HuH-7 (cell line): Measurements from ENCODE around the gene UTF1.

Experiments used
- DNase-seq: peaks from one replicate; pipeline ENCODE4 v3.0.0; 2011; ENCODE audit warnings: low spot score

The UTF1 gene

DNA sequence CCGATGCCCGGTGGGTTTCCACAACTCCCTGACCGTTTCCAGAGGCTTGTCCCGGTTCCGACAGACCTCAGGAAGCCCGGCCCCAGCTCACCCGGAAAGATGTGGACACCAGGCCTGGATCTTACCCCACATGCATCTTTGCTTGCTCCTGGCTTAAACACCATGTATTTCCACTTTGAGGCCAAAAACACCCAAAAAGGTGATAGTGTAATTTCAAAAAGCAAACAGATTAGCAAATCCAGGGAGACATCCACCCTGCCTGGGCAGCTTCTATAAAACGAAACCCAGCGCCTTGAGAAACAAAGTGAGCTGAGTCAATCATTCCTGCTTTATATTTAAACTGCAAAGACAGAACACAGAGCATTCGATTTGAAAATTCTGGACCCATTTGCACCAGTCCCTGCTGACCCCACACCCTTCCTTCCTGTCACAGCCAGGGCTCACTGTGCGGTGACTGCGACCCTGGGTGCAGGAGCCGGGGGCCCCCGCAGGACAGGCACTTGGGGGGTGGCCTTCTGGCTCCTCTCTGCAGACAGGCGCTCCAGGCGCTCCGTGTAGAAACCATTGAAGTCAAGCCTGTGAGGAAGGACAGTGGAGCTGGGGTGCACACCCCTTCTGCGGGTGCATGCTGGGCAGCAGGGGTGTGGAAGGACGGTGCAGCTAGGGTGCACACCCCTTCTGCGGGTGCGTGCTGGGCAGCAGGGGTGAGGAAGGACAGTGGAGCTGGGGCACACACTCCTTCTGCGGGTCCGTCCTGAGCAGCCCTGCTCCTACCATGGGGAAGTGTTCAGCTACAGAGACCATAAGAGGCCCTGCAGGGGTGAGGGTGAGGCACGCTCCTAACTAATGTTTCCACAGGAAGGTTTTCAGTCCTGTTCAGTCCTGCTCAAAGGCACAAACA lies 49.6 kb downstream of the UTF1 start:
- DNase-seq, result no peak

- DNase-seq, result no peak
These were observed 50.5 kb downstream of the UTF1 start for GRCh38 chr10:133280391-133281059.

GRCh38 chr10:133281084-133281483 lies 51.1 kb downstream of the UTF1 start:
- DNase-seq, result no peak
